Endodermal cell (in vitro differentiated cells): Measurements from ENCODE around the gene ARHGAP22. TPM values are rescaled to one million over a fixed set of nuclear protein-coding genes. Genes with fewer than 3 reads are reported as not detected.

Experiments used
- DNase-seq: peaks from one replicate; pipeline ENCODE4 v3.0.0-alpha.2; 2017
- H3K27ac ChIP-seq: 2 replicates; pipeline ENCODE4 v1.5.1; 2013; ENCODE audit warnings: mild to moderate bottlenecking, low read depth, low read length, moderate library complexity
- H3K27me3 ChIP-seq: 2 replicates; pipeline ENCODE4 v1.6.1; 2013; ENCODE audit warnings: mild to moderate bottlenecking, low read length, moderate library complexity; ENCODE audit not compliant: insufficient read depth, control insufficient read depth, poor library complexity, severe bottlenecking
- H3K36me3 ChIP-seq: 2 replicates; pipeline ENCODE4 v1.7.0; 2013; ENCODE audit warnings: mild to moderate bottlenecking, low read length, moderate library complexity; ENCODE audit not compliant: control insufficient read depth, insufficient read depth
- H3K4me1 ChIP-seq: one replicate; pipeline ENCODE4 v1.7.0; 2013; ENCODE audit warnings: low read length; ENCODE audit not compliant: control insufficient read depth, insufficient read depth
- H3K4me3 ChIP-seq: 2 replicates; pipeline ENCODE4 v1.5.1; 2013; ENCODE audit warnings: mild to moderate bottlenecking, low read length, moderate library complexity
- H3K9ac ChIP-seq: 2 replicates; pipeline ENCODE4 v1.6.1; 2013; ENCODE audit warnings: mild to moderate bottlenecking, low read length, moderate library complexity; ENCODE audit not compliant: poor library complexity, severe bottlenecking; ENCODE audit errors: extremely low read depth
- H3K9me3 ChIP-seq: 2 replicates; pipeline ENCODE4 v1.6.1; 2013; ENCODE audit warnings: mild to moderate bottlenecking, low read length, moderate library complexity; ENCODE audit not compliant: control insufficient read depth
- H3K27ac Mint-ChIP-seq: 2 replicates; pipeline ENCODE4 v1.8.0; 2020; ENCODE audit warnings: mixed read lengths
- H3K27me3 Mint-ChIP-seq: 2 replicates; pipeline ENCODE4 v1.8.0; 2021; ENCODE audit warnings: mild to moderate bottlenecking, mixed read lengths; ENCODE audit not compliant: insufficient read depth
- H3K36me3 Mint-ChIP-seq: 2 replicates; pipeline ENCODE4 v1.8.0; 2020; ENCODE audit warnings: low read depth, mixed read lengths
- H3K4me1 Mint-ChIP-seq: 2 replicates; pipeline ENCODE4 v1.8.0; 2020; ENCODE audit warnings: mixed read lengths
- H3K4me3 Mint-ChIP-seq: 2 replicates; pipeline ENCODE4 v1.8.0; 2020; ENCODE audit warnings: mild to moderate bottlenecking, moderate library complexity, mixed read lengths
- H3K9me3 Mint-ChIP-seq: 2 replicates; pipeline ENCODE4 v1.8.0; 2020; ENCODE audit warnings: mild to moderate bottlenecking, mixed read lengths
- WGBS, 2 experiments: methylation state at CpG; one replicate each; pipeline versions ENCODE4 v1.1.5 to v1.1.7; 2013; ENCODE audit warnings: missing lambda C conversion rate in 2 of 2, mixed read lengths in 1 of 2; ENCODE audit not compliant: insufficient coverage in 1 of 2, insufficient read length in 1 of 2; 5-methylcytosine and 5-hydroxymethylcytosine counted together
- total RNA-seq, 2 donors: library from RNA; stranded (reverse); fragmentation: NEBNext Ultra II Directional in 1 of 2; extraction: Animal tissue kit (Norgen Biotek cat#: 25700) in 1 of 2; gene quantifications; 2 replicates in 1 of 2; 3 replicates in 1 of 2; pipeline ENCODE4 v1.2.1, GENCODE V29; 2021
- TF ChIP-seq, protein P1 (sequence below): fragments of 200-600 bp; sonication (generic); conservative IDR thresholded peaks from 2 replicates; pipeline ENCODE4 v1.5.0; 2021; ENCODE audit warnings: antibody characterized with exemption, mild to moderate bottlenecking

ARHGAP22 gene
- total RNA-seq, 2 donors from 2014 or later: 10.3 to 14.1 TPM

DNA sequence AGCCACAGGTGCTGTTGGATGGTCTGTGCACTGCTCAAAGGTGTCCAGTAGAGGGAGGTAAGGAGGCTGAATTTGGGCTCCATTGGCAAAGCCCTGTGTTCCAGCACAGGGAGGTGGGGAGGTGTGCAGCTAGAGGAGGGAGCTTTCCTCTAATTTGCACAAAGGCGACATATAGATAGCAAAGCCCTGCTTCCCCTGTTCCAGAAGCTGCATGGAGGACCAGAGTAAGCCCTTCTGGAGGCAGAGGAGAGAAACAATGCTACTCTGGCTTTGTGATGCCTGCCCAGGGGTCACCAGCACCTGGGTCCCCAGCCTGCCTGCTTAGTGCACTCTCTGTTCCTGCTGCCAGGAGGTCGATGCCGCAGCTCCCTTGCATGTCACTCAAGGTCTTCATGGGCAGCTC lies 3.4 kb upstream of the ARHGAP22 start:
- H3K27me3 Mint-ChIP-seq: peaks cover 47% of the 10 kb centered on the region
- no peak overlapping the region for H3K4me3 Mint-ChIP-seq
- WGBS, 2 experiments: 55 to 74% methylated on average over 3 of the region's 3 CpGs
- TF ChIP-seq, protein P1, sequence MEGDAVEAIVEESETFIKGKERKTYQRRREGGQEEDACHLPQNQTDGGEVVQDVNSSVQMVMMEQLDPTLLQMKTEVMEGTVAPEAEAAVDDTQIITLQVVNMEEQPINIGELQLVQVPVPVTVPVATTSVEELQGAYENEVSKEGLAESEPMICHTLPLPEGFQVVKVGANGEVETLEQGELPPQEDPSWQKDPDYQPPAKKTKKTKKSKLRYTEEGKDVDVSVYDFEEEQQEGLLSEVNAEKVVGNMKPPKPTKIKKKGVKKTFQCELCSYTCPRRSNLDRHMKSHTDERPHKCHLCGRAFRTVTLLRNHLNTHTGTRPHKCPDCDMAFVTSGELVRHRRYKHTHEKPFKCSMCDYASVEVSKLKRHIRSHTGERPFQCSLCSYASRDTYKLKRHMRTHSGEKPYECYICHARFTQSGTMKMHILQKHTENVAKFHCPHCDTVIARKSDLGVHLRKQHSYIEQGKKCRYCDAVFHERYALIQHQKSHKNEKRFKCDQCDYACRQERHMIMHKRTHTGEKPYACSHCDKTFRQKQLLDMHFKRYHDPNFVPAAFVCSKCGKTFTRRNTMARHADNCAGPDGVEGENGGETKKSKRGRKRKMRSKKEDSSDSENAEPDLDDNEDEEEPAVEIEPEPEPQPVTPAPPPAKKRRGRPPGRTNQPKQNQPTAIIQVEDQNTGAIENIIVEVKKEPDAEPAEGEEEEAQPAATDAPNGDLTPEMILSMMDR: peak; percentile 88
- H3K9me3 Mint-ChIP-seq: no peaks in the 10 kb centered on the region
- H3K27me3 ChIP-seq: no peaks in the 10 kb centered on the region
- no peak overlapping the region for H3K27ac Mint-ChIP-seq
- no peaks in the 10 kb centered on the region for H3K36me3 Mint-ChIP-seq
- H3K36me3 ChIP-seq: no peaks in the 10 kb centered on the region
- H3K9me3 ChIP-seq: no peaks in the 10 kb centered on the region
- H3K9ac ChIP-seq: no peak overlapping the region
- DNase-seq: peak; percentile 91
- H3K4me3 ChIP-seq: no peak overlapping the region
- peaks cover 9% of the 10 kb centered on the region for H3K4me1 Mint-ChIP-seq
- H3K4me1 ChIP-seq: peaks cover 10% of the 10 kb centered on the region
- no peak overlapping the region for H3K27ac ChIP-seq

DNA sequence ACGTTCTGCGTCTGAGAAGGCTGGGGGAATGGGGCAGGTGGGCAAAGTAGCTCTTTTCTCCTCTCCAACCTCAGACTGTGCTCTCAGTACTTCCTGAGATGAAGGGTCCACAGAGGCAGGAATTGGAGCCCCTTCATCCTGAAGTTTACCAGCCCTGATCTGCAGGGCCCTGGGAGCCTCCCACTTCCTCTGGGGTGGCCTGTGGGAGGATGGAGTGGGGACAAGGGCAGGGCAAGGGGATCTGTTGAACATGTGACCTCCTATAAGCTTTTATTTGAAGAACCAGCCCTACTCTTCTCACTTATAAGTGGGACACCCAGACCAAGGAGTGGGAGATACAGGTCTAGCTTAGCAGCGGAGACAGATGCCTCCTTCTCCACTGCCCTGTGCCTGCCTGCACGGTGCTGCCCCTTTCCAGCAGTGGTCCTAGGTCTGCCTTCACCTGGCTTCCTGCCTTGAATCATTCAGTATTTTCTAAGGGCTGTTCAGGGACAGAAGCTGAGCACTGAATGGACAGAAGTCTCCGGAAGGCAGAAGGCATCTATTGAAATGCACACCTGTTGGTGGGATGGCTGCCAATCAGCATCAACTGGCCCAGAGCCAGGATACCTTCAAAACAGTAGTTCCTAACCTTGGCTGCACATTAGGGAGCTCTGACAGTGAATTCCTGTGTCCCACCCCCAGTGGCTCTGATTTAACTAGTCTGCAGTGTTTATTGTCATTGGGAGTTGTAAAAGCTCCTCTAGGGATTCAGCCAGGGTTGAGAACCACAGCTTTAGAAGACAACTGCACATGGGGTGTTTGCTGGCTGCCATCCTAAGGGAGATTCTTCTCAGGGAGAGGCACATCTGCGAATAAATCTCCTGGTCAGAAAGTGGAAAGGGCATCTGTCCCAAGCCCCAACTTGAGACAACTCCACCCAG lies 2.7 kb upstream of the ARHGAP22 start:
- H3K36me3 Mint-ChIP-seq: no peaks in the 10 kb centered on the region
- DNase-seq: peak; percentile 24
- no peaks in the 10 kb centered on the region for H3K36me3 ChIP-seq
- H3K4me1 Mint-ChIP-seq: peaks cover 9% of the 10 kb centered on the region
- H3K27me3 ChIP-seq: no peaks in the 10 kb centered on the region
- H3K4me1 ChIP-seq: peaks cover 10% of the 10 kb centered on the region
- no peak overlapping the region for H3K9ac ChIP-seq
- no peak overlapping the region for H3K4me3 Mint-ChIP-seq
- TF ChIP-seq, protein P1: no peak
- H3K9me3 Mint-ChIP-seq: no peaks in the 10 kb centered on the region
- H3K27me3 Mint-ChIP-seq: peaks cover 47% of the 10 kb centered on the region
- H3K27ac Mint-ChIP-seq: peak overlapping the region; percentile 55
- H3K9me3 ChIP-seq: no peaks in the 10 kb centered on the region
- WGBS, 2 experiments: 79 to 89% methylated on average over 4 to 6 of the region's 6 CpGs
- H3K4me3 ChIP-seq: no peak overlapping the region
- H3K27ac ChIP-seq: no peak overlapping the region

DNA sequence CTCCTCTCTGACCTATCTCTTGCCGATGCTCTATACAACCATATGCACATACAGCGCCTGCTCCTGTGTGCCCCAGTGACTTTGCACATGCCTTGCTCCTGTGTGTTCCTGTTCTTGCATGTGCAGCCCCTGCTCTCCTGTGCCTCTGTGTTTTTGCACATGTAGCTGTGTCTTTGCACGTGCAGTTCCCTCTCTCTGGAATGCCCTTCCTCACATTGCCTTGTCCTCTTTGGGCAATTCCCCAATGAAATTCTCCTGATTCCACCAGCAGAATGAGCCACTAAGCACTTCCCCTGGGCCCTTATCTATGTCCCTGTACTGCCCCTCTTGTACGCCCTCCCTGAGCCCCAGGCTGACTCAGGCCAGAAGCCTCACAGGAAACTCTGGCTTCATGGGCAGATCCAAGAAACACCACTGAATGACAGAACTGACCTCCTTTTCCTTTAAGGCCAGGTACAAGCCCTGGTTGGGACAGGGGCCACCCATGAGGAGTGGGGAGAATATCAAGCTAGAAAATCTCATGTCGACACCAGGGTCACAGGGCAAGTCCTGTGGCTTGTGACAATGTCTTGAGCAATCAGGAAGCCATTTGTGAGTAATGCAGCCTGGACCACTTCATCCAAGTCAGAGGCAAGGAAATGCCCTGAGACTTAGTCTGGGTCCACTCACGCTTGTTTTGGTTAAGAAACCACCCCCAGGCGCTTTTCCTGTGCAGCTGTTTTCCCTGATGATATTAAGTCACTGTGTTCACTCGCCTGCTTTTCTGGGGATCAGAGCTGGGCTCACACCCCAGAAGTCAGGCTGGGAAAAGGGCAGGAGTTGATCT lies 1.9 kb upstream of the ARHGAP22 start:
- H3K4me3 Mint-ChIP-seq: no peak overlapping the region
- H3K36me3 ChIP-seq: no peaks in the 10 kb centered on the region
- no peaks in the 10 kb centered on the region for H3K9me3 ChIP-seq
- TF ChIP-seq, protein P1: no peak
- no peak overlapping the region for H3K27ac ChIP-seq
- H3K9ac ChIP-seq: no peak overlapping the region
- H3K36me3 Mint-ChIP-seq: no peaks in the 10 kb centered on the region
- peaks cover 9% of the 10 kb centered on the region for H3K4me1 Mint-ChIP-seq
- no peak overlapping the region for H3K4me3 ChIP-seq
- DNase-seq: peak; percentile 34
- H3K4me1 ChIP-seq: peaks cover 10% of the 10 kb centered on the region
- H3K27me3 ChIP-seq: no peaks in the 10 kb centered on the region
- WGBS, 2 experiments: 91 to 95% methylated on average over 7 to 8 of the region's 8 CpGs
- H3K27me3 Mint-ChIP-seq: peaks cover 42% of the 10 kb centered on the region
- H3K9me3 Mint-ChIP-seq: no peaks in the 10 kb centered on the region
- H3K27ac Mint-ChIP-seq: peak overlapping the region; percentile 55
